A549 (cell line): ENCODE results near the gene ARPP21. TPM values are rescaled to one million over a fixed set of nuclear protein-coding genes. Genes with fewer than 3 reads are reported as not detected.

Experiments
- ATAC-seq, 2 experiments: fragments of 200-7000 bp in 1 of 2; fragments of >200 bp in 1 of 2; cut with Nextera tagmentation in 1 of 2; cut with Tn5 transposase in 1 of 2; 3 replicates each; pipeline versions ENCODE4 v1.8.0 to v1.9.1; 2018 to 2020; ENCODE audit warnings: mild to moderate bottlenecking in 1 of 2, moderate library complexity in 1 of 2
- CTCF ChIA-PET: fragments of 300-600 bp; sonication (Branson Sonifier 250); formaldehyde crosslinking; extraction: SDS; loops from one replicate; lab custom pipeline; 2021; ENCODE audit warnings: antibody characterized with exemption, inconsistent platforms; lab: Yijun Ruan, JAX
- POLR2A ChIA-PET: fragments of 350-600 bp; formaldehyde crosslinking; extraction: SDS; loops from one replicate; lab custom pipeline; 2021; ENCODE audit warnings: antibody characterized with exemption, inconsistent platforms; lab: Yijun Ruan, JAX
- DNase-seq, 2 experiments: peaks; one replicate each; pipeline versions ENCODE4 v3.0.0 to v3.0.0-alpha.2; 2011 to 2016; ENCODE audit warnings: low read depth in 1 of 2, low spot score in 1 of 2
- FAIRE-seq: peaks from 2 replicates; lab custom pipeline; 2011; peaks lifted over from hg19 to GRCh38; lab: Jason Lieb, UNC
- H3K27ac ChIP-seq, 2 experiments: fragments of >200 bp; sonication (Bioruptor Twin); formaldehyde crosslinking; 3 replicates each; pipeline ENCODE4 v1.5.1; 2016 to 2017
- H3K4me1 ChIP-seq: fragments of >200 bp; sonication (Bioruptor Twin); formaldehyde crosslinking; 3 replicates; pipeline ENCODE4 v1.6.1; 2016
- H3K4me2 ChIP-seq: fragments of >200 bp; sonication (Bioruptor Twin); formaldehyde crosslinking; 3 replicates; pipeline ENCODE4 v1.6.1; 2016
- H3K4me3 ChIP-seq: fragments of >200 bp; sonication (Bioruptor Twin); formaldehyde crosslinking; 3 replicates; pipeline ENCODE4 v1.5.1; 2016
- H3K9me3 ChIP-seq: fragments of >200 bp; sonication (Bioruptor Twin); formaldehyde crosslinking; 3 replicates; pipeline ENCODE4 v1.6.1; 2016
- CHD4 ChIP-seq: fragments of 200-600 bp; sonication (generic); IDR thresholded peaks from 2 replicates; pipeline ENCODE4 v1.6.1; 2016; ENCODE audit warnings: antibody characterized with exemption, mild to moderate bottlenecking, borderline replicate concordance
- E2F6 ChIP-seq: IDR thresholded peaks from 2 replicates; pipeline ENCODE4 v1.6.1; 2012; ENCODE audit warnings: low read depth, borderline replicate concordance
- EHF ChIP-seq: fragments of 250-450 bp; sonication (Bioruptor Pico); IDR thresholded peaks from 2 replicates; pipeline ENCODE4 v1.5.0; 2020; ENCODE audit warnings: mild to moderate bottlenecking
- EP300 ChIP-seq, 2 experiments: fragments of >200 bp; sonication (Bioruptor Twin); formaldehyde crosslinking; IDR thresholded peaks; 2 replicates in 1 of 2; 3 replicates in 1 of 2; pipeline ENCODE4 v1.6.1; 2016 to 2017
- ESRRA ChIP-seq: fragments of 150-350 bp; IDR thresholded peaks from 2 replicates; pipeline ENCODE4 v1.6.1; 2014; ENCODE audit warnings: mild to moderate bottlenecking, low read length, borderline replicate concordance
- FOSB ChIP-seq: fragments of 250-450 bp; sonication (Bioruptor Pico); IDR thresholded peaks from 2 replicates; pipeline ENCODE4 v1.5.0; 2020; ENCODE audit warnings: mild to moderate bottlenecking, moderate library complexity
- FOSL2 ChIP-seq, 2 experiments: fragments of 450-650 bp in 1 of 2; fragments of >200 bp in 1 of 2; sonication (Bioruptor Twin) in 1 of 2; formaldehyde crosslinking; IDR thresholded peaks; 2 replicates each; pipeline versions ENCODE4 v1.5.0 to v1.6.1; 2016 to 2020; ENCODE audit warnings: mild to moderate bottlenecking in 1 of 2, moderate library complexity in 1 of 2
- FOXS1 ChIP-seq: fragments of 250-450 bp; sonication (Bioruptor Pico); IDR thresholded peaks from 2 replicates; pipeline ENCODE4 v1.5.0; 2020; ENCODE audit warnings: mild to moderate bottlenecking, moderate library complexity
- HEYL ChIP-seq: fragments of 250-450 bp; sonication (Bioruptor Pico); IDR thresholded peaks from 2 replicates; pipeline ENCODE4 v1.8.0; 2021; ENCODE audit warnings: mild to moderate bottlenecking, moderate library complexity
- HOXB13 ChIP-seq: fragments of 250-450 bp; sonication (Bioruptor Pico); IDR thresholded peaks from 2 replicates; pipeline ENCODE4 v1.5.0; 2020; ENCODE audit warnings: low read depth, mild to moderate bottlenecking, moderate library complexity
- JUNB ChIP-seq: fragments of >200 bp; sonication (Bioruptor Twin); formaldehyde crosslinking; IDR thresholded peaks from 2 replicates; pipeline ENCODE4 v1.6.1; 2016
- MAFK ChIP-seq: fragments of 450-650 bp; IDR thresholded peaks from 2 replicates; pipeline ENCODE4 v1.6.1; 2014; ENCODE audit not compliant: partially characterized antibody
- POLR2AphosphoS2 ChIP-seq: conservative IDR thresholded peaks from 2 replicates; pipeline ENCODE4 v1.6.1; 2012; ENCODE audit warnings: low read length, improper control_type of control experiment, inconsistent platforms
- REST ChIP-seq: fragments of 200-600 bp; sonication (generic); IDR thresholded peaks from 2 replicates; pipeline ENCODE4 v1.6.1; 2016; ENCODE audit warnings: antibody characterized with exemption, mild to moderate bottlenecking, moderate library complexity
- SMC3 ChIP-seq: fragments of >200 bp; sonication (Bioruptor Twin); formaldehyde crosslinking; IDR thresholded peaks from 3 replicates; pipeline ENCODE4 v1.6.1; 2018; ENCODE audit warnings: inconsistent platforms
- TFCP2L1 ChIP-seq: fragments of 250-450 bp; sonication (Bioruptor Pico); IDR thresholded peaks from 2 replicates; pipeline ENCODE4 v1.5.0; 2021; ENCODE audit warnings: mild to moderate bottlenecking
- TP53 ChIP-seq: fragments of 250-450 bp; sonication (Bioruptor Pico); IDR thresholded peaks from 2 replicates; pipeline ENCODE4 v1.5.0; 2021; ENCODE audit warnings: mild to moderate bottlenecking, moderate library complexity
- ZC3H11A ChIP-seq: fragments of 450-650 bp; IDR thresholded peaks from 2 replicates; pipeline ENCODE4 v1.6.1; 2014; ENCODE audit warnings: antibody characterized with exemption, mild to moderate bottlenecking
- ZFP36 ChIP-seq: fragments of 450-650 bp; IDR thresholded peaks from 2 replicates; pipeline ENCODE4 v1.6.1; 2014; ENCODE audit warnings: borderline replicate concordance; ENCODE audit not compliant: partially characterized antibody
- ZNF302 ChIP-seq: fragments of 250-450 bp; sonication (Bioruptor Pico); IDR thresholded peaks from 2 replicates; pipeline ENCODE4 v1.9.0; 2021; ENCODE audit warnings: inconsistent platforms, mild to moderate bottlenecking, moderate library complexity
- ZSCAN20 ChIP-seq: fragments of 250-450 bp; sonication (Bioruptor Pico); IDR thresholded peaks from 2 replicates; pipeline ENCODE4 v1.8.0; 2022; ENCODE audit warnings: mild to moderate bottlenecking, moderate library complexity
- WGBS: methylation state at CpG from one replicate; pipeline ENCODE4 v1.1.6; 2017; ENCODE audit errors: missing lambda C conversion rate; 5-methylcytosine and 5-hydroxymethylcytosine counted together
- polyA plus RNA-seq, 4 experiments: library from polyadenylated mRNA; depleted of rRNA in 3 of 4; stranded (reverse); fragments of >200 nt; fragmentation: RNase III in 1 of 4; extraction: RNeasy Plus Mini Kit Qiagen cat#74134 plus additional on column Dnase treatment in 1 of 4; gene quantifications; 2 replicates in 3 of 4; 3 replicates in 1 of 4; pipeline ENCODE4 v1.2.3, GENCODE V29; 2011 to 2017
- TF ChIP-seq, protein P1 (sequence below): fragments of >200 bp; sonication (Bioruptor Twin); formaldehyde crosslinking; IDR thresholded peaks from 2 replicates; pipeline ENCODE4 v1.6.1; 2016
- TF ChIP-seq, protein P2 (sequence below): fragments of 250-450 bp; sonication (Bioruptor Pico); IDR thresholded peaks from 2 replicates; pipeline ENCODE4 v1.5.0; 2021; ENCODE audit warnings: mild to moderate bottlenecking, moderate library complexity, borderline replicate concordance
- TF ChIP-seq, protein P3 (sequence below): fragments of >200 bp; sonication (Bioruptor Twin); formaldehyde crosslinking; IDR thresholded peaks from 3 replicates; pipeline ENCODE4 v1.5.1; 2016

ARPP21 gene
- polyA plus RNA-seq, 2 of the 4 experiments (the other 2 are of a cell fraction) = 0.03 TPM; not detected in 1

DNA sequence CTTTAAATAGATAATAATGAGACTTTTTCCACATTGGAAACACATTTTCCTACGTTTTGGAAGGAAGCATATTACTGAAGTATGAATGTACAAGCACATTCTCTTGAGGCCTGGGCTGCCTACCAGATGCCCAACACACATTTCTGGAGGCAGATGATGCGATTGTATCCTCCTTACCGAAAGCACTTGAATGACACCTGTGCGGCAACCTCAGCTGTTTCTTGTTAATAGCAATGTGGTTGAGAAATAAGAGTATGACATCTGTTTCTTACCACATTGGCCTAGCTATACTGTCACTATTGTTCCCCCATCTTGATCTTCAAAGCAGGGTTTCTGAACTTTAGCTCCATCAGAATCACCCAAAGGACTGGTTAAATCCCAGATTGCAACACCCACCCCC, 84.8 kb downstream of the ARPP21 start:
- Histone ChIP-seq H3K4me2 (no peak overlapping the region), H3K9me3 (no peaks in the 10 kb centered on the region), H3K27ac (no peak overlapping the region), H3K4me3 (no peak overlapping the region), H3K4me1 (0 out of 3 replicates have a peak, but pooled peaks cover 7% of the 10 kb centered on the region)
- FAIRE-seq = no peak
- no peak for ATAC-seq
- no peak for DNase-seq
- ChIA-PET POLR2A (no interaction called here), CTCF (interaction anchor here (0.7 kb wide), 1 partner anchor 14 kb away, joined by 3 read pairs; no protein-coding TSS in a partner anchor)
- TF ChIP-seq HOXB13 (CRISPR knock-in tag) (no peak), ESRRA (no peak), TFCP2L1 (CRISPR knock-in tag) (no peak), CHD4 (no peak), MAFK (no peak), POLR2AphosphoS2 (no peak), ZFP36 (no peak), ZC3H11A (no peak), TP53 (CRISPR knock-in tag) (no peak), REST (no peak), SMC3 (no peak), FOXS1 (CRISPR knock-in tag) (no peak), E2F6 (no peak), HEYL (CRISPR knock-in tag) (no peak), FOSB (CRISPR knock-in tag) (no peak), EP300 (IDR thresholded peaks at IDR 0.05) (no peak), ZSCAN20 (CRISPR knock-in tag) (no peak), ZNF302 (CRISPR knock-in tag) (no peak)
- TF ChIP-seq, protein P1, sequence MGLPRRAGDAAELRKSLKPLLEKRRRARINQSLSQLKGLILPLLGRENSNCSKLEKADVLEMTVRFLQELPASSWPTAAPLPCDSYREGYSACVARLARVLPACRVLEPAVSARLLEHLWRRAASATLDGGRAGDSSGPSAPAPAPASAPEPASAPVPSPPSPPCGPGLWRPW = no peak
- TF ChIP-seq, protein P2, sequence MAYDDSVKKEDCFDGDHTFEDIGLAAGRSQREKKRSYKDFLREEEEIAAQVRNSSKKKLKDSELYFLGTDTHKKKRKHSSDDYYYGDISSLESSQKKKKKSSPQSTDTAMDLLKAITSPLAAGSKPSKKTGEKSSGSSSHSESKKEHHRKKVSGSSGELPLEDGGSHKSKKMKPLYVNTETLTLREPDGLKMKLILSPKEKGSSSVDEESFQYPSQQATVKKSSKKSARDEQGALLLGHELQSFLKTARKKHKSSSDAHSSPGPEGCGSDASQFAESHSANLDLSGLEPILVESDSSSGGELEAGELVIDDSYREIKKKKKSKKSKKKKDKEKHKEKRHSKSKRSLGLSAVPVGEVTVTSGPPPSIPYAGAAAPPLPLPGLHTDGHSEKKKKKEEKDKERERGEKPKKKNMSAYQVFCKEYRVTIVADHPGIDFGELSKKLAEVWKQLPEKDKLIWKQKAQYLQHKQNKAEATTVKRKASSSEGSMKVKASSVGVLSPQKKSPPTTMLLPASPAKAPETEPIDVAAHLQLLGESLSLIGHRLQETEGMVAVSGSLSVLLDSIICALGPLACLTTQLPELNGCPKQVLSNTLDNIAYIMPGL (CRISPR knock-in tag) = no peak
- 57% methylated on average over 4 of the region's 4 CpGs for WGBS

DNA sequence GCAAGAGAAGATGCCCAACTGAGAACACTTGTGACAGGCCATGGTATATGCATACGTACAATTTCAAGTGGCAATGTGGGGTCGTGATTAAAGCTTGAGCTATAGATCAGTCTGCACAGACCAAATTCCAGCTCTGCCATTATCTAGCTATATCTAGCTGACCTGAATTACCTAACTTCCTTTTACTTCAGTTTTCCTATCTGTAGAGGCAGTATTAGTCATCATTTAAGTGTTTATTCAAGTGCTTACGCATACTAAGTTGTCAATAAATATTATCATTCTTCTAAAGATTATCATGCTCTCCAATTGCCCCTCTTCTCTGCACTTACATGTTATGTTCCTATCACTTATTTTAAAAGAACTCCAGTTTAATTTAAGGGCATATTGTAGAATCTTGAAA, 87.9 kb downstream of the ARPP21 start:
- ATAC-seq = peak in 1 of 2 experiments; percentile 39; a peak in 1 of 6 replicates
- no peak for DNase-seq
- ChIA-PET CTCF (no interaction called here), POLR2A (no interaction called here)
- Histone ChIP-seq H3K4me3 (no peak overlapping the region), H3K4me1 (0 out of 3 replicates have a peak, but pooled peaks cover 7% of the 10 kb centered on the region), H3K4me2 (no peak overlapping the region), H3K9me3 (no peaks in the 10 kb centered on the region), H3K27ac (no peak overlapping the region)
- TF ChIP-seq FOSL2 (IDR thresholded peaks at IDR 0.05) (no peak), FOSL2 (CRISPR knock-in tag; IDR thresholded peaks at IDR 0.05) (peak; percentile 25; the same call in 1 of the 2 replicates), EHF (CRISPR knock-in tag) (no peak), JUNB (0 out of 2 replicates have a peak, but pooled peaks have one; percentile 15)
- TF ChIP-seq, protein P3, sequence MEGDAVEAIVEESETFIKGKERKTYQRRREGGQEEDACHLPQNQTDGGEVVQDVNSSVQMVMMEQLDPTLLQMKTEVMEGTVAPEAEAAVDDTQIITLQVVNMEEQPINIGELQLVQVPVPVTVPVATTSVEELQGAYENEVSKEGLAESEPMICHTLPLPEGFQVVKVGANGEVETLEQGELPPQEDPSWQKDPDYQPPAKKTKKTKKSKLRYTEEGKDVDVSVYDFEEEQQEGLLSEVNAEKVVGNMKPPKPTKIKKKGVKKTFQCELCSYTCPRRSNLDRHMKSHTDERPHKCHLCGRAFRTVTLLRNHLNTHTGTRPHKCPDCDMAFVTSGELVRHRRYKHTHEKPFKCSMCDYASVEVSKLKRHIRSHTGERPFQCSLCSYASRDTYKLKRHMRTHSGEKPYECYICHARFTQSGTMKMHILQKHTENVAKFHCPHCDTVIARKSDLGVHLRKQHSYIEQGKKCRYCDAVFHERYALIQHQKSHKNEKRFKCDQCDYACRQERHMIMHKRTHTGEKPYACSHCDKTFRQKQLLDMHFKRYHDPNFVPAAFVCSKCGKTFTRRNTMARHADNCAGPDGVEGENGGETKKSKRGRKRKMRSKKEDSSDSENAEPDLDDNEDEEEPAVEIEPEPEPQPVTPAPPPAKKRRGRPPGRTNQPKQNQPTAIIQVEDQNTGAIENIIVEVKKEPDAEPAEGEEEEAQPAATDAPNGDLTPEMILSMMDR = no peak
- WGBS = 20% methylated on average over 3 of the region's 3 CpGs
- no peak for FAIRE-seq
